Subcutaneous adipose tissue (tissue), 4 donors: ENCODE results near the gene ARPC1B. TPM values are rescaled to one million over a fixed set of nuclear protein-coding genes. Genes with fewer than 3 reads are reported as not detected.

ENCODE experiments used
- CTCF ChIP-seq: fragments of 450-650 bp; IDR thresholded peaks from one replicate; pipeline ENCODE4 v1.5.1; 2016; ENCODE audit warnings: low read depth, mild to moderate bottlenecking, control low read depth, antibody characterized with exemption, moderate library complexity
- total RNA-seq, 4 donors: library from RNA; depleted of rRNA; stranded (reverse); fragments of >200 nt; gene quantifications; one replicate each; pipeline ENCODE4 v1.1.0, GENCODE V29; 2016

Gene ARPC1B
- total RNA-seq, 4 donors from 2014 or later, result 133 to 364 (median 178) TPM

DNA sequence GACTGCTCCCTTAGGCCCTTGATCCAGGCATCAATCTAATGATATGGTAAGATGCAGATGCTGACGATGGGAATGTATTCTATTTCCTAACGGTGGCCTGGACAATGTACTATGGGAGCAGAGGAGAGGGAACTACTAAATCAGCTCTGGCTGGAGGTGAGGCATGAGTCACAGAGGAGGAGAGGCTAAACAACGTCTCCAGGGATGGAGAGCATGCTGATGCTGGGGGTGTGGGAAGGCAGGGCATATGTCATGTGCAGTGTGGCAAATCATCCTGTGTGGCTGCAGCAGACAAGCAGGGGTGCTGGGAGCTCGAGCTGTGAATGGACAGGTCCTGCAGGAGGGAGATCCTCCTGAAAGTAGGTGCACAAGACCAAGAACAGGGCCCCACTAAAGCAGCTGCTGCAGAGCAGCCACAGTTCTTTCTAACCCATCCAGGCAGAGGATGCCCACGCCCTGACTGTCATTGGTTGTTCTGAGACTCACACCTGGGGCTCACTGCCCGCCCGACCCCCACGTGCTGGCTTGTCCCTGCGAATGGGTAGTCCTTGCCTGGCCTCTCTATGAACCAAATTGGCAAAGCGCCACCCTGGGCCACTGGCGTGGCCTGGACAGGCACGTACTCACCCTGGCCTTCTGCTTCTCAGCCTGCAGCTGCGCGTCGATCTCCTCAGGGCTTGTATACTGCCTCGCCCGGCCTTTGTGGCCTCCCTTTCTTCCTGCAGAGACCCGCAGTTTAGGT lies 29.9 kb downstream of the ARPC1B start:
- TF ChIP-seq CTCF, result no peak

- TF ChIP-seq CTCF, result no peak
Observed at GRCh38 chr7:99404977-99405320, 30.4 kb downstream of the ARPC1B start.

DNA sequence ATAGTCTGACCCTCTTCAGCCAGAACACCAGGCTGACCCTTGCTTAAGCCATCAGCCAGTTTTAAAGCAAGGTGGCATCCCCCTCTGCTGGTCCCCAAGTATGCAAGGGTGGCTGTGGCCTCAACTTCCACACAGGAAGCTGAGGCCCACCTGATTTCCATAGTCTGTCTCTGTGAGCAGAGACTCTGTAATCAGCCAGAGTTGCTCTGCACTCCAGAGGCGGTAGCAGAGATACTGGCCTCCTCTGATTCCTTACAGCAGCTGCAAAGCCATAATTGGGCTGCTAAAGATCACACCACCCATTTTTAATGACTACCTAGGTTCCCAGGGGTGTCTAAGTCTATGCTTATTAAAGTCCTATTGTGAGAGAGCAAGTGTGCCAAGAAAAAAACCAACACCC lies 32.0 kb downstream of the ARPC1B start:
- TF ChIP-seq CTCF, result no peak

DNA sequence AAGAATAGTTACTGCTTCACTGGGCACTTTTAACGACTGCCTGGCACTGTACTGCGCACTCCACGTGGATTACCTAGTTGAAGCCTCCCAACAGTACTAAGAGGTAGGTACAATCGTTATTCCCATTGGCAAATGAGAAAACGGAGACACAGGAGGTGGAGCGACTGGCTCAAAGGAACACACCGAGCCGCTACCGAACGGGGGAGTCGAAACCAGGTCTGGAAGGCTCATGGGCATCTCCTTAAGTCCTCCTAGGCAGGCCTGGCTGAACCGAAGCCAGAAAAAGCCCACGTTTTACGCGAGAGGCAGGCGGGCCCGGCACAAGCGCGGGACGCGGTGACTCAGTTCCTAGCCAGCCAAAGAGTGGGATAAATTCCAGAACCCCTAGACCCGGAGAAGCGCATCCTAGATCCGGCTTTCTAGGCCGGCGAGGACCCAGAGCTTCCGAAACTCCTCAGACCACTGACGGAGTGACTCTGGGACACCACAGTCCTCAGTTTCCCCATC lies 33.4 kb downstream of the ARPC1B start:
- no peak for TF ChIP-seq CTCF

- no peak for TF ChIP-seq CTCF
Observed at GRCh38 chr7:99408379-99409191, 34.1 kb downstream of the ARPC1B start, which contains the start of the genes BUD31 and PDAP1. Gene BUD31, plus strand, starts transcription at chr7:99408969. Its CDS starts 2,124 bp downstream, at chr7:99411093. Gene PDAP1, minus strand, starts transcription at chr7:99408597. Its CDS starts 49 bp downstream, at chr7:99408548.

DNA sequence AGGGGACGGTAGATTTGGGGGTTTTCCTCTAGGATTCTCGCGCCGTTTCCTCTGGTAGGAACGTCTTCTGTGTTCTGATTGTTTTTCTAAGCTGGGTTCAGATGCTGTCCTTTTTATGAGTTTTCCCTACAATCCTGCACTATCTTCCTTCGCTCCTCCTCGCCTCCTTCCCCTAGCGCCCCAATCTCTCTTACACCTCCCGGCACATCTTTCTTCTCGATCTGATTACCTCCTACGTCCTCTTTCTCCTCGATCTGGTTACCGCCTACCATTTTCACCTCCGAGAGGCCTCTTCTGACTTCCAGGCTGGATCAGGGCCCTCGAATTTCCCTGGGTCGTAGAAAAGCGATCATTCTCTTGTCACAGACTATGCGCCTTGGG lies 34.7 kb downstream of the ARPC1B start:
- TF ChIP-seq CTCF, result no peak

GRCh38 chr7:99409806-99410205 lies 35.3 kb downstream of the ARPC1B start:
- TF ChIP-seq CTCF, result no peak
